D721Med (cell line): ENCODE results near the gene CAMK2A.

Experiments
- DNase-seq: peaks from one replicate; pipeline ENCODE4 v3.0.0; 2011; ENCODE audit warnings: low spot score; ENCODE audit not compliant: insufficient read length
- FAIRE-seq: peaks from 2 replicates; lab custom pipeline; 2011; peaks lifted over from hg19 to GRCh38; lab: Jason Lieb, UNC
- TF ChIP-seq, protein P1 (sequence below): IDR thresholded peaks from 2 replicates; pipeline ENCODE4 v1.5.1; 2012; ENCODE audit warnings: mild to moderate bottlenecking, control low read depth; ENCODE audit not compliant: insufficient read depth; ENCODE audit errors: missing control alignments

The CAMK2A gene

DNA sequence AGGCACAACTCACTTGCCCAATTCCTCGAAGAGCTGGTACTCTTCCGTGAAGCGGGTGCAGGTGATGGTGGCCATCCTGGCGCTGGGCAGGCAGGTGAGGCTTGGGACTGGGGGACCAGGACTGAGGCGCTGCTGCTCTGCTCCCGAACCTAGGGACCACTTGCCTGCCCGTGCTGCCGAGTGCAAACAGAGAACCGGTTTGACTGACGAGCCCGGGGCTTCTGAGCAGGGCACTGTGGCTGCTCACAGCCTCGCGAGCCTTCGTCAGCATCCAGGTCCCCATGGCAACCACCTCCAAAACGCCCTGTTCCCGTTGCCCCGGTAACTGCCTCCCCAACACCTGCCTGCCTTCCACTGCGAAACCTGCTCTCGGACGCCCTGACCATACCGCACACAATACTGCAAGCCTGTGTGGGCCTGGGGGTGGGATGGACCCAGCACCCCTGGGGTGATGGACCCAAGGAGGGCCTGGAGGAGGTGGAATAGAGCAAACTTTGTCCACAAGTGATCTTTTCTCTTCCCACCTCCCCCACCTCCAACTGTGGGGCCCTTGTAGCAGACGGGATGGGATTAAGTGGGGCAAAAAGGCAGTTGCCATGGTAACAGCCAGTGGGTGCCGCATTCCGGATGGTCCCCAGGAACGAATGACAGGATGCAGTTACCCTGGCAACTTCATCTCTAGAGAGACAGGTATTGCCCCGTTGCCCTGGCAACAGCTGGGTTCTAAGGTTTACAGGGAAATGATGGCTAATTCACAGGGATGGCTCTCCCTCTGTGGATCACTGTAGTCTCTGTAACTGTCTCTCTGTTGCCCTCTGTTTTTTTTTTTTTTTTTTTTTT lies at the start of gene CAMK2A:
Gene CAMK2A (minus strand): TSS at position 223 of the 840 bp plus-strand sequence. CDS start 148 bp downstream, at position 75.
- DNase-seq (no peak), FAIRE-seq (no peak)
- TF ChIP-seq, protein P1, sequence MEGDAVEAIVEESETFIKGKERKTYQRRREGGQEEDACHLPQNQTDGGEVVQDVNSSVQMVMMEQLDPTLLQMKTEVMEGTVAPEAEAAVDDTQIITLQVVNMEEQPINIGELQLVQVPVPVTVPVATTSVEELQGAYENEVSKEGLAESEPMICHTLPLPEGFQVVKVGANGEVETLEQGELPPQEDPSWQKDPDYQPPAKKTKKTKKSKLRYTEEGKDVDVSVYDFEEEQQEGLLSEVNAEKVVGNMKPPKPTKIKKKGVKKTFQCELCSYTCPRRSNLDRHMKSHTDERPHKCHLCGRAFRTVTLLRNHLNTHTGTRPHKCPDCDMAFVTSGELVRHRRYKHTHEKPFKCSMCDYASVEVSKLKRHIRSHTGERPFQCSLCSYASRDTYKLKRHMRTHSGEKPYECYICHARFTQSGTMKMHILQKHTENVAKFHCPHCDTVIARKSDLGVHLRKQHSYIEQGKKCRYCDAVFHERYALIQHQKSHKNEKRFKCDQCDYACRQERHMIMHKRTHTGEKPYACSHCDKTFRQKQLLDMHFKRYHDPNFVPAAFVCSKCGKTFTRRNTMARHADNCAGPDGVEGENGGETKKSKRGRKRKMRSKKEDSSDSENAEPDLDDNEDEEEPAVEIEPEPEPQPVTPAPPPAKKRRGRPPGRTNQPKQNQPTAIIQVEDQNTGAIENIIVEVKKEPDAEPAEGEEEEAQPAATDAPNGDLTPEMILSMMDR: no peak

DNA sequence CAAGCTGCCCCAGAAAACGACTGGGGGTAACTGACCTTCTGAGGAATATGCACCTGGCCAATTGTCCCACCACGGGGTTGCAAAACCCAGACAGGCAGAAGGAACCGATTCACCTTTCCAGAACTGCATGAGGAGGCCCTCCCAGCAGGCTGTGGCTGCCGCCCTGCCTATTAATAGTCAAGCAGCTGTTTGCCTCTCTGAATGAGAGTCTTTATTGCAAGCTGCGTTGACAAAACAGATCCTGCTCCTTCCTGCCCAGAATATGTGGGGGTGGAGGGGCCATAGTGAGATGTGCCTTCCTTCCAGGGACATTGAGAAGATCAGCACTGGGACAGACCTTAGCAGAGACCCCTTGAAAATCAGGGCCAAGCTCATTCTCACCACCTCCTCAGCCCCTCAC lies 49.6 kb upstream of the CAMK2A start:
- FAIRE-seq: no peak
- no peak for DNase-seq
- TF ChIP-seq, protein P1: no peak

DNA sequence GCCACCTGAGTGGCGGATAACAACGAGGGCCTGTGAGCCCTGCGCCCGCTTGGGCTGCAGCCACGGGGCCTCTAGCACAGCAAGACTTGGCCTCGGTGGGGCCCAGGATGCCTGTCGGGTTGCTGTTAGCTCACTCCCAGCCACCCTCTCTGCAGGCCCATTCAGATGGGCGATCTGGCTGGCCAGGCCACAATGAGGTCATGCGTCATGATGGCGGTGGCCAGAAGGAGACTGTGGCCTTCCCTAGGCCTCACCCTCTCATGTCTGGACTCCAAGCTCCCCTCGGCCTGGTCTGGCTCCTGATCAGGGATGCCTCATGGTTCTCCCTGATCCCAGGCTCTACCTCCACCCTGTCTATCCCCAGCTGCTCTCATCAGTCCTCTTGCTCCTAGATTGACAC lies 49.0 kb upstream of the CAMK2A start:
- FAIRE-seq (no peak), DNase-seq (no peak)
- TF ChIP-seq, protein P1: no peak

DNA sequence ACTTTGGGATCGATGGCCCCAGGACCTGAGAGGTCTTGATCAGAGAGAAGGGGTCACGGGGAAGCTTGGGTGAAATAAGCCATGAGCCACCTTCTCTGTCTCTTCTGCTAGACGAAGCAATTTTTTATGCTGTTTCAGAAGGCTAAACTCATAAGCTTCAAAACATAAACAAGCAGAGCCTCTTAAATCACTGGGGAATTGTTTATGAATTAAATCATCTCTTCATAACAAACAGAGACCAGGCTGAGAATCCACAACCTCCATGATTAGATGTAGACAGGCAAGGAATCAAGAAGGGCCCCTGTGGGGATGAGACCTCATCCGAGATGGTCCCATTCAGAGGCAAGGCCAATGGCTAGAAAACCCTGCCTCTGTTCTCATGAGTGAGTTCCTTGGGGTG lies 46.2 kb upstream of the CAMK2A start:
- TF ChIP-seq, protein P1: no peak
- FAIRE-seq (no peak), DNase-seq (no peak)

DNA sequence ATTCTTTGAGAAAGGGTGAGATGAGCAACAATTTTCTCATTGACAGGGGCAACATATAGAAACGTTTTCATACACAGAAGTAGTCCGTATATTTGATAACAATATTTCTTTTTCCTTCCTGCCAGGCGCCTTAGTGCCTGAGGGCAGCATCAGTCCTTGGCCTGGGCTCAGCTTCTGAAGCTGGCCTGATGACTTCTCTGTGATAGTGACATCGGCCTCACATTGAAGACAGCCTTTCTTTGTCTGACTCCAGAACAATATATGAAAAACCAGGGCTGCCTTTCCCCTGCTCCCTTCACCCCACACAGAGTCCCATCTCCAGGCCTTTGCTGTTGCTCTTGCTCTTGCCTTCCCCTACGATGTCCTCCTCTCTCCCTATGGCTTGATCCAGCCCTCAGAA lies 43.8 kb upstream of the CAMK2A start:
- TF ChIP-seq, protein P1: no peak
- FAIRE-seq (no peak), DNase-seq (no peak)

DNA sequence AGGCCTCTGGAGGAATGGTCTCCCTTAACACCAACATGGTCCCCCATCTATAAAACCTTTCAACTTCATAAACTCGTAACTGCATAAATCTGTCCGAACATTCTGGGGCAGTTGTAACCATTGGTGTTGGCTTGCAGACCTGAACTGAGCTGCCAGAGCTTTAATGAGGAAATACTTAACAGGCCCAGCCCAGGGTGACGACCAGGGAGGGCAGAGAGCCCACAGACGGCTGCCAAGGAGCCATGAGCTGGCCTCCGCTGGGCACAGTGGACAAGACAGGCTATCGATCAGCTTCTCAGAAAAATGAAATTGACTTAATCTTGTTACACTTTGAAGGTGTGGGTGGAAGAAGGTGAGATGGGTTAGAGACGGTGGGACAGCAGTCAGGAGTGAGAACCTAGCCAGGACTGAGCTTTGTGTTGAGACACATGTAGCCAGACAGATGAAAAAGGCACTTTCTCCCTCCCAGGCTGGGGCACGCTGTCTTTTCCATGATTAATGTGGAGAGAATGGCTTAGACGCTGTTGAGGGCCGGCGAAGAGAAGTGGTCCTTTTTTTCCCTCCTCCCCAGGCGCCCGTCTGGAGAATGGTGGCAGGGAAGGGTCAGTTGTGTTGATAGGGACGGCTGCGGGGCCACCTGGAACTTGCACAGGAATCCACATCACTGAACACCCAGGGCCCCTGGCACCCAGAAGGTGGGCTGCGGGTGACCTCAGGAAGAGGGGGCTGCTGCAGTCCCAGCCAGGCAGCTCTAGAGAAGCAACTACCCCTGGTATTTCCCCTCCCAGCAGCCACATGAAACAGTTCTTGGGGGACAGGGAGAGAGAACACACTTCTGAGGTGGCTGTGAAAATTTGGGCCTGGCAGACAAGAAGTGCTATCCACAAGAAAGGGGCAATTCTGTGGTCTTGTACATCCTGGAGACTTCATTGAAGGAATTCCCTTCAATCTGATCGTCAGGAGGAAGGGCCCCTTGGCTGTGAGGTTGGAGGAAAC lies 40.6 kb upstream of the CAMK2A start:
- no peak for FAIRE-seq
- TF ChIP-seq, protein P1: no peak
- DNase-seq: no peak
